Measurements from ENCODE around the gene PBX4.

The PBX4 gene

GRCh38 chr19:19597809-19598306 lies 20.6 kb downstream of the PBX4 start:
- TF ChIP-seq ZFX (IDR thresholded peaks at IDR 0.05; ENCODE audit: borderline replicate concordance) (no peak), CTCF (IDR thresholded peaks at IDR 0.05) (no peak)
- no peak overlapping the region for H3K27ac ChIP-seq

- TF ChIP-seq CTCF (IDR thresholded peaks at IDR 0.05) (no peak), ZFX (IDR thresholded peaks at IDR 0.05; ENCODE audit: borderline replicate concordance) (no peak)
- no peak overlapping the region for H3K27ac ChIP-seq
These were observed 23.3 kb downstream of the PBX4 start for GRCh38 chr19:19595171-19595701.

GRCh38 chr19:19594381-19594780 lies 24.1 kb downstream of the PBX4 start:
- no peak overlapping the region for H3K27ac ChIP-seq
- no peak for TF ChIP-seq CTCF (IDR thresholded peaks at IDR 0.05)
- no peak for TF ChIP-seq ZFX (IDR thresholded peaks at IDR 0.05; ENCODE audit: borderline replicate concordance)

- TF ChIP-seq CTCF (IDR thresholded peaks at IDR 0.05): no peak
- TF ChIP-seq ZFX (IDR thresholded peaks at IDR 0.05; ENCODE audit: borderline replicate concordance): no peak
- no peak overlapping the region for H3K27ac ChIP-seq
These were observed 25.8 kb downstream of the PBX4 start for GRCh38 chr19:19592690-19593089.

GRCh38 chr19:19591133-19591825 lies 27.2 kb downstream of the PBX4 start:
- no peak overlapping the region for H3K27ac ChIP-seq
- TF ChIP-seq ZFX (IDR thresholded peaks at IDR 0.05; ENCODE audit: borderline replicate concordance): no peak
- TF ChIP-seq CTCF (IDR thresholded peaks at IDR 0.05): no peak

- TF ChIP-seq CTCF (IDR thresholded peaks at IDR 0.05): no peak
- no peak for TF ChIP-seq ZFX (IDR thresholded peaks at IDR 0.05; ENCODE audit: borderline replicate concordance)
- no peak overlapping the region for H3K27ac ChIP-seq
These were observed 29.9 kb downstream of the PBX4 start for GRCh38 chr19:19588546-19588945.

GRCh38 chr19:19587771-19588170 lies 30.7 kb downstream of the PBX4 start:
- TF ChIP-seq ZFX (IDR thresholded peaks at IDR 0.05; ENCODE audit: borderline replicate concordance): no peak
- no peak for TF ChIP-seq CTCF (IDR thresholded peaks at IDR 0.05)
- no peak overlapping the region for H3K27ac ChIP-seq
